ENCODE measurements around the gene MED9.
"Not testable (repeated sequence)": the region's sequence is repeated elsewhere in the genome, so short reads cannot be mapped to it uniquely, and the experiment has no call there.

DNA sequence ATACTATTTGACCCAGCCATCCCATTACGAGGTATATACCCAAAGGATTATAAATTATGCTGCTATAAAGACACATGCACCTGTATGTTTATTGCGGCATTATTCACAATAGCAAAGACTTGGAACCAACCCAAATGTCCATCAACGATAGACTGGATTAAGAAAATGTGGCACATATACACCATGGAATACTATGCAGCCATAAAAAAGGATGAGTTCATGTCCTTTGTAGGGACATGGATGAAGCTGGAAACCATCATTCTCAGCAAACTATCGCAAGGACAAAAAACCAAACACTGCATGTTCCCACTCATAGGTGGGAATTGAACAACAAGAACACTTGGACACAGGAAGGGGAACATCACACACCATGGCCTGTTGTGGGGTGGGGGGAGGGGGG lies 45.9 kb upstream of the MED9 start:
- TF ChIP-seq, protein P1, sequence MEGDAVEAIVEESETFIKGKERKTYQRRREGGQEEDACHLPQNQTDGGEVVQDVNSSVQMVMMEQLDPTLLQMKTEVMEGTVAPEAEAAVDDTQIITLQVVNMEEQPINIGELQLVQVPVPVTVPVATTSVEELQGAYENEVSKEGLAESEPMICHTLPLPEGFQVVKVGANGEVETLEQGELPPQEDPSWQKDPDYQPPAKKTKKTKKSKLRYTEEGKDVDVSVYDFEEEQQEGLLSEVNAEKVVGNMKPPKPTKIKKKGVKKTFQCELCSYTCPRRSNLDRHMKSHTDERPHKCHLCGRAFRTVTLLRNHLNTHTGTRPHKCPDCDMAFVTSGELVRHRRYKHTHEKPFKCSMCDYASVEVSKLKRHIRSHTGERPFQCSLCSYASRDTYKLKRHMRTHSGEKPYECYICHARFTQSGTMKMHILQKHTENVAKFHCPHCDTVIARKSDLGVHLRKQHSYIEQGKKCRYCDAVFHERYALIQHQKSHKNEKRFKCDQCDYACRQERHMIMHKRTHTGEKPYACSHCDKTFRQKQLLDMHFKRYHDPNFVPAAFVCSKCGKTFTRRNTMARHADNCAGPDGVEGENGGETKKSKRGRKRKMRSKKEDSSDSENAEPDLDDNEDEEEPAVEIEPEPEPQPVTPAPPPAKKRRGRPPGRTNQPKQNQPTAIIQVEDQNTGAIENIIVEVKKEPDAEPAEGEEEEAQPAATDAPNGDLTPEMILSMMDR (IDR thresholded peaks at IDR 0.05): not testable (repeated sequence)
- TF ChIP-seq POLR2A (IDR thresholded peaks at IDR 0.05): not testable (repeated sequence)
